Tibial nerve (tissue), 3 donors: ENCODE measurements around the gene NFIA.

Experiments used
- POLR2A ChIP-seq, 2 donors: fragments of 450-650 bp; IDR thresholded peaks; one replicate each; pipeline ENCODE4 v1.6.1; 2017; ENCODE audit warnings: antibody characterized with exemption in 2 of 2, mild to moderate bottlenecking in 2 of 2, moderate library complexity in 2 of 2
- TF ChIP-seq, protein P1 (sequence below), 5 experiments: fragments of 200-600 bp in 3 of 5; fragments of 450-650 bp in 2 of 5; sonication (generic) in 3 of 5; IDR thresholded peaks; one replicate each; pipeline ENCODE4 v1.5.1; 2016 to 2019; ENCODE audit warnings: antibody characterized with exemption in 5 of 5, mild to moderate bottlenecking in 3 of 5, moderate library complexity in 2 of 5

DNA sequence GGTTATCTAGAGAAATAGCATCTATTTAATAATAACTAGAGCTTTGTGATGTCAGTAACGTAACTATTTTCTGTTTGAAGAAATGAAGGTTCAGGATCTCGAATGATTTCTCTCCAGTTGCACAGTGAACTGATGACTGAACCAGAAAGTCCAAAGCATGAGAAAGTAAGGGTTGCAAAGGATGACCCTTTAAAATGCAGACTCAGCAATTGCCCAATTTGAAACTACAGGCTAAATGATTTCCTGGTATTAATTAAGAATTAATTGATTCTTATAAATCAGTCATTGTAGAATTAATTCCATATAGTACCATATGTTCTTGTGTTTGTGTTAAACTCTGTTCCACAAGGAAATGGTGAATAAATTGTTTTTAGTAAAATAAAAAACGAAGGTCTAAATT is 318.6 kb downstream of the NFIA start:
- TF ChIP-seq, protein P1, sequence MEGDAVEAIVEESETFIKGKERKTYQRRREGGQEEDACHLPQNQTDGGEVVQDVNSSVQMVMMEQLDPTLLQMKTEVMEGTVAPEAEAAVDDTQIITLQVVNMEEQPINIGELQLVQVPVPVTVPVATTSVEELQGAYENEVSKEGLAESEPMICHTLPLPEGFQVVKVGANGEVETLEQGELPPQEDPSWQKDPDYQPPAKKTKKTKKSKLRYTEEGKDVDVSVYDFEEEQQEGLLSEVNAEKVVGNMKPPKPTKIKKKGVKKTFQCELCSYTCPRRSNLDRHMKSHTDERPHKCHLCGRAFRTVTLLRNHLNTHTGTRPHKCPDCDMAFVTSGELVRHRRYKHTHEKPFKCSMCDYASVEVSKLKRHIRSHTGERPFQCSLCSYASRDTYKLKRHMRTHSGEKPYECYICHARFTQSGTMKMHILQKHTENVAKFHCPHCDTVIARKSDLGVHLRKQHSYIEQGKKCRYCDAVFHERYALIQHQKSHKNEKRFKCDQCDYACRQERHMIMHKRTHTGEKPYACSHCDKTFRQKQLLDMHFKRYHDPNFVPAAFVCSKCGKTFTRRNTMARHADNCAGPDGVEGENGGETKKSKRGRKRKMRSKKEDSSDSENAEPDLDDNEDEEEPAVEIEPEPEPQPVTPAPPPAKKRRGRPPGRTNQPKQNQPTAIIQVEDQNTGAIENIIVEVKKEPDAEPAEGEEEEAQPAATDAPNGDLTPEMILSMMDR (IDR thresholded peaks at IDR 0.05): no peak
- no peak for TF ChIP-seq POLR2A (IDR thresholded peaks at IDR 0.05)
